ENCODE measurements around the gene ZEB1.

- peak; percentile 29 for TF ChIP-seq CTCF (IDR thresholded peaks at IDR 0.05; ENCODE audit: low read length)
- no peak for TF ChIP-seq EZH2 (optimal IDR thresholded peaks at IDR 0.05; ENCODE audit: low read depth, low read length)
- TF ChIP-seq EZH2phosphoT487 (IDR thresholded peaks at IDR 0.05; ENCODE audit: low read length) = no peak
These were observed 3.6 kb downstream of the ZEB1 start for GRCh38 chr10:31322647-31323046.
